ENCODE measurements around the gene SLC13A3.
"Not testable (repeated sequence)": the region's sequence is repeated elsewhere in the genome, so short reads cannot be mapped to it uniquely, and the experiment has no call there.

Gene SLC13A3

GRCh38 chr20:46681032-46681854, 30.0 kb upstream of the SLC13A3 start:
- no peak overlapping the region for H3K4me3 ChIP-seq (replicated peaks; ENCODE audit: low read depth, low read length)
- DNase-seq (ENCODE audit: low read depth): peak; percentile 66
- TF ChIP-seq CTCF (IDR thresholded peaks at IDR 0.05; ENCODE audit: low read length, missing control alignments): peak; percentile 88

DNA sequence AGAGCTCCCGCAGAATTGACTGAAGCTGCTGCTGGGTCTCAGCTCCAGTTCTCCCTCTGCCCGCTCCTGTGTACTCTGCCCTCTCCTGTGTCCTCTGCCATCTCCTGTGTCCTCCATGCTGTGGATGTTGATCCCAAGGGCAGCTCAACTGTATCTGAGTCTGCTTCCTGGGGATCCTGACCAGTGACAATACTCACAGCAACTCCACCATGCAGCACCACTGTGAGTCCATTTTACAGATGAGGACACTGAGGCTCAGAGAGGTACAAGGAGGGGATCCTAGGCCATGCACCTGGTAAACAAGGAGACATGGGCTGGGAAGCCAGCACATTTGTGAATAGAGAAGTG, 29.4 kb upstream of the SLC13A3 start:
- no peak for DNase-seq (ENCODE audit: low read depth)
- TF ChIP-seq CTCF (IDR thresholded peaks at IDR 0.05; ENCODE audit: low read length, missing control alignments): no peak
- H3K4me3 ChIP-seq (replicated peaks; ENCODE audit: low read depth, low read length): no peak overlapping the region

DNA sequence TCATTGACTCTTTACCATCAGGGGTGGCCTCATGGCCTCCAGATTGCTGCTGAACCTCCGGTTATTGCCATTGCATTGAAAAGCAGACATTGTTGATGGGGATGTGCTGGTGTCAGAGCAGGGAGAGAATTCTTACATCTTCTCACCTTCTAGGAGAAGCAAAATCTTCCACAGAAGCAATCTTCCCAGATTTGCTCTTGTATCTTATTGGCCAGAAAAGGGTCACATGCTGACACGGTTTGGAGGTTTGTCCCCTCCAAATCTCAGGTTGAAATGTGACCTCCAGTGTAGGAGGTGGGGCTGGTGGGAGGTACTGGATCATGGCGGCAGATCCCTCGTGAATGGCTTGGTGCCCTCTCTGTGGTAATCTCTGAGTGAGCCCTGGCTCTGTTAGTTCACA, 27.3 kb upstream of the SLC13A3 start:
- DNase-seq (ENCODE audit: low read depth): no peak
- TF ChIP-seq CTCF (IDR thresholded peaks at IDR 0.05; ENCODE audit: low read length, missing control alignments): no peak
- no peak overlapping the region for H3K4me3 ChIP-seq (replicated peaks; ENCODE audit: low read depth, low read length)

- DNase-seq (ENCODE audit: low read depth): no peak
- TF ChIP-seq CTCF (IDR thresholded peaks at IDR 0.05; ENCODE audit: low read length, missing control alignments): no peak
- no peak overlapping the region for H3K4me3 ChIP-seq (replicated peaks; ENCODE audit: low read depth, low read length)
These were observed 26.3 kb upstream of the SLC13A3 start for GRCh38 chr20:46677608-46678007.

DNA sequence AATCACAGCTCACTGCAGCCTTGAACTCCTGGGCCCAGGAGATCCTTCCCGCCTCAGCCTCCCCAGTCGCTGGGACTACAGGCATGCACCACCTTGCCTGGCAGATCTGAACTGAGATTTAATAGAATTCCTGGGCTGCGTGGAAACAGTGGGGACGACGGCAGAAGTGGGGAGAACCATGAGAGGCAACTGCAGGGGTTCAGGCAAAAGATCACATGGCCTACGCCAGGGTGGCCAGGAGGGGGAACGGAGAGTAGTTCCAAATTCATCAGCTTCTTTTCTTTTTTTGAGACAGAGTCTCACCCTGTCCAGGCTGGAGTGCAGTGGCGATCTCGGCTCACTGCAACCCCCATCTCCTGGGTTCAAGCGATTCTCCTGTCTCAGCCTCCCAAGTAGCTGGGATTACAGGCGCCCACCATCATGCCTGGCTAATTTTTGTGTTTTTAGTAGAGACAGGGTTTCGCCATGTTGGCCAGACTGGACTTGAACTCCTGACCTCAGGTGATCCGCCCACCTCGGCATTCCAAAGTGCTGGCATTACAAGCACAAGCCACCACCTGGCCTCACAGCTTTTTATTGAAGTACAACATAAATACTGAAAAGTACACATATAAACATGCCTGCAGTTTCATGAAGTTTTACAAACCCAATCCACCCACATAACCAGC, 25.5 kb upstream of the SLC13A3 start:
- H3K4me3 ChIP-seq (replicated peaks; ENCODE audit: low read depth, low read length); DNase-seq (ENCODE audit: low read depth): not testable (repeated sequence)

DNA sequence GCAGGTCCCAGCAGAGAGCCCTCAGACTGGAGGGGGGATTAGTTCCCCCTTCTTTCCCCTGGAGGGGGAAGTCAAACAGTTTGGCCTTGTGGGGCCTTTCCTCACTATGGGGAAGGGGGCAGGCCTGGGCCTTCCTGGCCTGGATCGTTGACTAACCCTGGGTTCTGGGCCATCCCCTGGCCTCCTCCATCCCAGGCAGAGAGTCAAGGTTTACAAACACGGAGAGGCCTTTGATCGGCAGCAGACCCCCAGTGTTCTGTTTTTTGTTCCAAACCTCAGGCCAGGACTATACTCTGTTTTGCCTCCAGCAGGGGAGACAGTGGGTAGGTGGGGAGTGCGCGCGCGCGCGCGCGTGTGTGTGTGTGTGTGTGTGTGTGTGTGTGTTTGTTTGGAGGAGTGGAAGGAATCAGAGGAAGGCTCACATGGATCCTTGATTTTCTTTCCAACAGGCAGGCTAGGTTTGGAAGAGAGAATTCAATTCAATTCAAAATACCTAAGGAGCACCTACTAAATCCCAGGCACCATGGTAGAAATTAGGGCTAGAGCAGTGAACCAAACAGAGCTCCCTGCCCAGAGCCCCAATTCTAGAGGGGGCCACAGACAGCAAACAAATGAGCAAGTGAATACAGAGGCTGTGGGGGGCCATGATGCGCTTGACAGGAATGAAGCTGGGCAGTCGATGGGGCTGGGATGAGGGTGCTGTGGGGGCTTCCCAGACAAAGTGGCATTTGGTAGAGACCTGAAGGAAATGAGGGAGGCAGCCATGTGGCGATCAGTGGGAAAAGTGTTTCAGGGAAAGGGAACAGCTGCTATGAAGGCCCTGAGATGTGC, 23.2 kb upstream of the SLC13A3 start:
- no peak overlapping the region for H3K4me3 ChIP-seq (replicated peaks; ENCODE audit: low read depth, low read length)
- no peak for TF ChIP-seq CTCF (IDR thresholded peaks at IDR 0.05; ENCODE audit: low read length, missing control alignments)
- DNase-seq (ENCODE audit: low read depth): no peak

Measured in fibroblast of pulmonary artery (primary cell).